SK-N-SH (cell line): ENCODE measurements around the gene CHMP6. TPM values are rescaled to one million over a fixed set of nuclear protein-coding genes. Genes with fewer than 3 reads are reported as not detected.

Experiments used
- CTCF ChIA-PET: fragments of 300-600, 350-600 bp; formaldehyde crosslinking; extraction: SDS; loops from one replicate; lab custom pipeline; 2021; lab: Yijun Ruan, JAX
- POLR2A ChIA-PET: fragments of 350-600 bp; sonication (Branson Sonifier 250); formaldehyde crosslinking; extraction: SDS; loops from one replicate; lab custom pipeline; 2020; ENCODE audit warnings: antibody characterized with exemption, inconsistent platforms; lab: Yijun Ruan, JAX
- DNase-seq: peaks from one replicate; pipeline ENCODE4 v3.0.0; 2012
- H2AFZ ChIP-seq: fragments of 200-600 bp; sonication (generic); 2 replicates; pipeline ENCODE4 v1.8.1; 2016; ENCODE audit warnings: antibody characterized with exemption, mild to moderate bottlenecking, low read depth
- H3F3A ChIP-seq: fragments of 200-600 bp; sonication (generic); replicated peaks from 2 replicates; pipeline ENCODE3; 2016; ENCODE audit warnings: antibody characterized with exemption, mild to moderate bottlenecking; ENCODE audit not compliant: insufficient read depth
- H3K27ac ChIP-seq, 2 experiments: fragments of 200-500 bp in 1 of 2; fragments of 200-600 bp in 1 of 2; sonication (Bioruptor generic) in 1 of 2; sonication (generic), shearing (Covaris generic) in 1 of 2; 2 replicates each; pipeline versions ENCODE4 v1.5.1 to v1.6.1; 2014 to 2016; ENCODE audit warnings: low read depth in 2 of 2, inconsistent platforms in 1 of 2, low read length in 1 of 2, mild to moderate bottlenecking in 1 of 2, mixed read lengths in 1 of 2
- H3K27me3 ChIP-seq: fragments of 200-600 bp; sonication (generic), shearing (Covaris generic); 2 replicates; pipeline ENCODE4 v1.6.1; 2016; ENCODE audit warnings: mixed run types; ENCODE audit not compliant: insufficient read depth
- H3K36me3 ChIP-seq, 2 experiments: fragments of 200-500 bp in 1 of 2; fragments of 200-600 bp in 1 of 2; sonication (Bioruptor generic) in 1 of 2; sonication (generic) in 1 of 2; replicated peaks in 1 of 2; 2 replicates each; pipeline versions ENCODE3 to v1.5.1; 2014 to 2016; ENCODE audit warnings: low read length in 1 of 2, mild to moderate bottlenecking in 1 of 2; ENCODE audit not compliant: insufficient read depth in 2 of 2, control insufficient read depth in 1 of 2
- H3K4me1 ChIP-seq, 2 experiments: fragments of 200-500 bp in 1 of 2; fragments of 200-600 bp in 1 of 2; sonication (Bioruptor generic) in 1 of 2; sonication (generic), shearing (Covaris generic) in 1 of 2; 2 replicates each; pipeline versions ENCODE4 v1.5.1 to v1.6.1; 2014 to 2016; ENCODE audit warnings: low read depth in 1 of 2, low read length in 1 of 2, mixed run types in 1 of 2; ENCODE audit not compliant: insufficient read depth in 2 of 2, control insufficient read depth in 1 of 2
- H3K4me2 ChIP-seq: fragments of 200-600 bp; sonication (generic), shearing (Covaris generic); 2 replicates; pipeline ENCODE4 v1.6.1; 2017; ENCODE audit warnings: mixed run types
- H3K4me3 ChIP-seq, 2 experiments: fragments of 200-500 bp in 1 of 2; fragments of 200-600 bp in 1 of 2; sonication (Bioruptor generic) in 1 of 2; sonication (generic), shearing (Covaris generic) in 1 of 2; 2 replicates each; pipeline versions ENCODE4 v1.5.1 to v1.8.1; 2014 to 2016; ENCODE audit warnings: low read depth in 2 of 2, inconsistent platforms in 1 of 2, low read length in 1 of 2, mild to moderate bottlenecking in 1 of 2, mixed read lengths in 1 of 2, moderate library complexity in 1 of 2
- H3K79me2 ChIP-seq: fragments of 200-600 bp; sonication (generic); 2 replicates; pipeline ENCODE4 v1.8.1; 2017; ENCODE audit warnings: mild to moderate bottlenecking; ENCODE audit not compliant: insufficient read depth
- H3K9ac ChIP-seq: fragments of 200-600 bp; sonication (generic); 2 replicates; pipeline ENCODE4 v1.6.1; 2017; ENCODE audit warnings: mixed run types
- H3K9me2 ChIP-seq: fragments of 200-600 bp; sonication (generic); 2 replicates; pipeline ENCODE4 v1.6.1; 2017; ENCODE audit warnings: mixed run types
- H3K9me3 ChIP-seq: fragments of 200-600 bp; sonication (generic); 2 replicates; pipeline ENCODE4 v1.6.1; 2017; ENCODE audit warnings: mixed run types, mild to moderate bottlenecking, moderate library complexity
- H4K20me1 ChIP-seq: fragments of 200-600 bp; sonication (generic); 2 replicates; pipeline ENCODE4 v1.6.1; 2017; ENCODE audit warnings: mild to moderate bottlenecking, mixed run types; ENCODE audit not compliant: insufficient read depth
- CTCF ChIP-seq: fragments of 200-600 bp; sonication (generic); IDR thresholded peaks from 2 replicates; pipeline ENCODE4 v1.6.1; 2017; ENCODE audit warnings: antibody characterized with exemption, mild to moderate bottlenecking, moderate library complexity
- EP300 ChIP-seq, 2 experiments: IDR thresholded peaks; 2 replicates each; pipeline versions ENCODE4 v1.4.0 to v1.6.1; 2012; ENCODE audit warnings: borderline replicate concordance in 1 of 2, low read depth in 1 of 2, low read length in 1 of 2
- GABPA ChIP-seq: IDR thresholded peaks from 2 replicates; pipeline ENCODE4 v1.4.0; 2012; ENCODE audit warnings: low read depth, mild to moderate bottlenecking
- IRF3 ChIP-seq: fragments of 150-350 bp; IDR thresholded peaks from 2 replicates; pipeline ENCODE4 v1.6.1; 2016; ENCODE audit warnings: mild to moderate bottlenecking, low read depth, low read length
- NRF1 ChIP-seq: IDR thresholded peaks from 2 replicates; pipeline ENCODE4 v1.6.1; 2012; ENCODE audit warnings: low read depth, mild to moderate bottlenecking, low read length
- RFX5 ChIP-seq: IDR thresholded peaks from 2 replicates; pipeline ENCODE4 v1.6.1; 2012; ENCODE audit warnings: mild to moderate bottlenecking, improper control_type of control experiment, low read length
- TAF1 ChIP-seq: IDR thresholded peaks from 2 replicates; pipeline ENCODE4 v1.6.1; 2012; ENCODE audit warnings: low read depth, mild to moderate bottlenecking, low read length, moderate library complexity, borderline replicate concordance
- USF1 ChIP-seq: IDR thresholded peaks from 2 replicates; pipeline ENCODE4 v1.4.0; 2012; ENCODE audit warnings: low read depth, borderline replicate concordance
- YY1 ChIP-seq: IDR thresholded peaks from 2 replicates; pipeline ENCODE4 v1.4.0; 2012; ENCODE audit warnings: low read depth, mild to moderate bottlenecking
- WGBS: methylation state at CpG from one replicate; pipeline ENCODE4 v1.1.6; 2017; ENCODE audit warnings: low lambda C conversion rate; 5-methylcytosine and 5-hydroxymethylcytosine counted together
- polyA plus RNA-seq, 3 experiments: library from polyadenylated mRNA; depleted of rRNA; stranded (reverse); fragments of >200 nt; gene quantifications; 2 replicates each; pipeline ENCODE4 v1.2.3, GENCODE V29; 2012

CHMP6 gene
- polyA plus RNA-seq, 1 of the 3 experiments (the other 2 are of a cell fraction) = 44.1 TPM

GRCh38 chr17:80981062-80981902, 10.4 kb upstream of the CHMP6 start (continued):
- TF ChIP-seq CTCF (peak; percentile 96), TAF1 (no peak), RFX5 (no peak), EP300 (IDR thresholded peaks at IDR 0.05; ENCODE audit: borderline replicate concordance in 1 of 2, low read depth in 1 of 2, low read length in 1 of 2) (no peak), NRF1 (no peak), USF1 (no peak)

- Histone ChIP-seq H3K4me2 (no peak overlapping the region), H3F3A (peaks cover 7% of the 10 kb centered on the region), H2AFZ (no peak overlapping the region), H3K4me3 (no peak overlapping the region), H3K27me3 (no peaks in the 10 kb centered on the region), H3K9me3 (no peaks in the 10 kb centered on the region), H4K20me1 (no peaks in the 10 kb centered on the region), H3K9ac (no peak overlapping the region), H3K27ac (no peak overlapping the region), H3K9me2 (no peaks in the 10 kb centered on the region), H3K36me3 (no peaks in the 10 kb centered on the region), H3K79me2 (no peaks in the 10 kb centered on the region), H3K4me1 (no peaks in the 10 kb centered on the region; a peak in 1 of 4 replicates)
- TF ChIP-seq YY1 = no peak
- no peak for TF ChIP-seq NRF1
- TF ChIP-seq IRF3 = no peak
- TF ChIP-seq GABPA = no peak
- POLR2A ChIA-PET = interaction anchor here (0.5 to 1.2 kb wide), 2 partner anchors 132 to 558 kb away, joined by 3 read pairs; no protein-coding TSS in a partner anchor
- WGBS = 65% methylated on average over 16 of the region's 17 CpGs
- CTCF ChIA-PET = interaction anchor here (0.9 to 2.5 kb wide), 41 partner anchors 9 to 1055 kb away, joined by 3 to 81 read pairs (median 4); partner anchors contain the start of genes CHMP6, NPTX1 and RPTOR
- DNase-seq = no peak
Measured at GRCh38 chr17:80981929-80982425, 9.7 kb upstream of the CHMP6 start.
